HK-2 (cell line): ENCODE results near the gene IL4R.
"Not testable (repeated sequence)": the region's sequence is repeated elsewhere in the genome, so short reads cannot be mapped to it uniquely, and the experiment has no call there.

Source experiments
- DNase-seq: peaks from one replicate; pipeline ENCODE4 v3.0.0-alpha.2; 2018; ENCODE audit not compliant: unreplicated experiment

The IL4R gene

GRCh38 chr16:27404163-27404823, 90.5 kb downstream of the IL4R start:
- no peak for DNase-seq

GRCh38 chr16:27405546-27406451, 92.0 kb downstream of the IL4R start:
- DNase-seq, result no peak

- no peak for DNase-seq
These were observed 92.8 kb downstream of the IL4R start for GRCh38 chr16:27406511-27407128.

GRCh38 chr16:27407133-27407532, 93.4 kb downstream of the IL4R start:
- DNase-seq, result no peak

GRCh38 chr16:27408012-27408601, 94.3 kb downstream of the IL4R start:
- no peak for DNase-seq

- DNase-seq, result no peak
These were observed 94.8 kb downstream of the IL4R start for GRCh38 chr16:27408602-27409031.

- DNase-seq, result not testable (repeated sequence)
These were observed 96.2 kb downstream of the IL4R start for GRCh38 chr16:27409958-27410357.

- no peak for DNase-seq
These were observed 97.0 kb downstream of the IL4R start for GRCh38 chr16:27410761-27411160.

- DNase-seq, result no peak
These were observed 100.2 kb downstream of the IL4R start for GRCh38 chr16:27413956-27414355.
